HepG2 (cell line): ENCODE results near the gene PRRC2A. TPM values are rescaled to one million over a fixed set of nuclear protein-coding genes. Genes with fewer than 3 reads are reported as not detected.

Experiments used
- ARID4A ChIP-seq: sonication (generic); formaldehyde crosslinking; IDR thresholded peaks from 2 replicates; pipeline ENCODE4 v1.5.0; 2020; ENCODE audit warnings: mild to moderate bottlenecking, missing genetic modification reagents, borderline replicate concordance
- ARNT ChIP-seq: fragments of 450-650 bp; IDR thresholded peaks from 2 replicates; pipeline ENCODE4 v1.6.1; 2017
- ATF7 ChIP-seq, 2 experiments: fragments of 450-650 bp in 1 of 2; sonication (generic) in 1 of 2; formaldehyde crosslinking in 1 of 2; IDR thresholded peaks; 2 replicates each; pipeline versions ENCODE4 v1.4.0 to v1.6.1; 2016 to 2020; ENCODE audit warnings: antibody characterized with exemption in 1 of 2, mild to moderate bottlenecking in 1 of 2, missing genetic modification reagents in 1 of 2
- CHD4 ChIP-seq: fragments of 200-600 bp; sonication (generic); IDR thresholded peaks from 2 replicates; pipeline ENCODE4 v1.7.0; 2017; ENCODE audit warnings: mild to moderate bottlenecking, low read length, borderline replicate concordance
- HNF4A ChIP-seq: sonication (generic); formaldehyde crosslinking; IDR thresholded peaks from 2 replicates; pipeline ENCODE4 v1.4.0; 2020; ENCODE audit warnings: missing genetic modification reagents
- HNRNPL ChIP-seq: fragments of 200-400 bp; formaldehyde crosslinking; IDR thresholded peaks from 2 replicates; pipeline ENCODE4 v1.6.1; 2017; ENCODE audit warnings: mild to moderate bottlenecking, low read depth, low read length
- IRF2 ChIP-seq: IDR thresholded peaks from 2 replicates; pipeline ENCODE4 v1.6.1; 2018; ENCODE audit warnings: missing genetic modification reagents, missing compliant biosample characterization
- RXRB ChIP-seq: IDR thresholded peaks from 2 replicates; pipeline ENCODE4 v1.6.1; 2016; ENCODE audit warnings: borderline replicate concordance, missing genetic modification reagents, missing compliant biosample characterization
- TBP ChIP-seq: sonication (generic); formaldehyde crosslinking; IDR thresholded peaks from 2 replicates; pipeline ENCODE4 v1.5.0; 2020; ENCODE audit warnings: missing genetic modification reagents
- TFE3 ChIP-seq: IDR thresholded peaks from 2 replicates; pipeline ENCODE4 v1.6.1; 2016
- ZBTB37 ChIP-seq: sonication (generic); formaldehyde crosslinking; IDR thresholded peaks from 2 replicates; pipeline ENCODE4 v1.4.0; 2020; ENCODE audit warnings: mild to moderate bottlenecking, missing genetic modification reagents
- ZBTB39 ChIP-seq: sonication (generic); formaldehyde crosslinking; IDR thresholded peaks from 2 replicates; pipeline ENCODE4 v1.5.0; 2020; ENCODE audit warnings: missing genetic modification reagents
- ZFP90 ChIP-seq: sonication (generic); formaldehyde crosslinking; IDR thresholded peaks from 2 replicates; pipeline ENCODE4 v1.8.0; 2022; ENCODE audit warnings: missing genetic modification reagents, mild to moderate bottlenecking, inconsistent platforms, borderline replicate concordance
- ZNF296 ChIP-seq: sonication (generic); formaldehyde crosslinking; conservative IDR thresholded peaks from 2 replicates; pipeline ENCODE4 v1.5.0; 2020; ENCODE audit warnings: mild to moderate bottlenecking, missing genetic modification reagents
- ZNF382 ChIP-seq: sonication (generic); formaldehyde crosslinking; IDR thresholded peaks from 2 replicates; pipeline ENCODE4 v1.5.0; 2020; ENCODE audit warnings: missing genetic modification reagents, mild to moderate bottlenecking, borderline replicate concordance
- ZNF678 ChIP-seq: sonication (generic); formaldehyde crosslinking; IDR thresholded peaks from 2 replicates; pipeline ENCODE4 v1.4.0; 2020; ENCODE audit warnings: mild to moderate bottlenecking, missing genetic modification reagents
- ZNF704 ChIP-seq: sonication (generic); formaldehyde crosslinking; IDR thresholded peaks from 2 replicates; pipeline ENCODE4 v1.8.1; 2023; ENCODE audit warnings: mild to moderate bottlenecking, inconsistent platforms, moderate library complexity, missing genetic modification reagents, borderline replicate concordance
- polyA plus RNA-seq, 8 experiments: library from polyadenylated mRNA; depleted of rRNA in 3 of 8; stranded (reverse) in 7 of 8; unstranded in 1 of 8; fragments of >200 nt; fragmentation: Illumina TruSeq in 4 of 8; extraction: Trizol in 4 of 8; gene quantifications; 2 replicates each; pipeline versions ENCODE4 v1.2.1 to v1.2.3, GENCODE V29; 2011 to 2016; ENCODE audit warnings: low read depth in 4 of 8, missing spikeins in 1 of 8, mixed read lengths in 1 of 8; ENCODE audit not compliant: insufficient read depth in 1 of 8
- total RNA-seq, 5 experiments: library from RNA; depleted of rRNA; stranded (reverse); fragments of >200 nt; fragmentation: Illumina TruSeq; extraction: Trizol; gene quantifications; 2 replicates each; pipeline ENCODE4 v1.2.3, GENCODE V29; 2016; ENCODE audit warnings: low read depth in 1 of 5

PRRC2A gene
- total and polyA plus RNA-seq, 2 of the 13 experiments (the other 11 are each of a cell fraction or from before 2014, with no cell fraction given) = 38.9 to 47.4 TPM

GRCh38 chr6:31655349-31656237 is 35.1 kb downstream of the PRRC2A start, which contains the start of gene APOM (continued):
- TF ChIP-seq TFE3 (CRISPR knock-in tag) (peak; percentile 41; the same call in 1 of the 2 replicates), IRF2 (CRISPR knock-in tag) (peak; percentile 93), HNF4A (peak; percentile 99), HNRNPL (no peak), ATF7 (IDR thresholded peaks at IDR 0.05) (peak; percentile 31), ATF7 (CRISPR knock-in tag; IDR thresholded peaks at IDR 0.05) (peak; percentile 42; the same call in 1 of the 2 replicates), ZNF678 (CRISPR knock-in tag) (no peak), CHD4 (peak; percentile 80; the same call in 1 of the 2 replicates), ZFP90 (CRISPR knock-in tag) (peak; percentile 68; the same call in 1 of the 2 replicates), ZNF296 (CRISPR knock-in tag) (no peak), ZNF704 (CRISPR knock-in tag) (0 out of 2 replicates have a peak, but pooled peaks have one; percentile 41), RXRB (peak; percentile 96), ARID4A (CRISPR knock-in tag) (peak; percentile 89; the same call in 1 of the 2 replicates), TBP (CRISPR knock-in tag) (no peak), ZBTB39 (CRISPR knock-in tag) (peak; percentile 76; the same call in 1 of the 2 replicates), ARNT (no peak), ZBTB37 (CRISPR knock-in tag) (no peak), ZNF382 (CRISPR knock-in tag) (no peak)
